Activated T-cell treated with anti-CD3 and anti-CD28 coated beads, Interleukin-2, amount 50 U/mL, for 72 hours (primary cell): ENCODE data around the gene TRUB2. TPM values are rescaled to one million over a fixed set of nuclear protein-coding genes. Genes with fewer than 3 reads are reported as not detected.
"Not testable (repeated sequence)": the region's sequence is repeated elsewhere in the genome, so short reads cannot be mapped to it uniquely, and the experiment has no call there.

ENCODE experiments used
- ATAC-seq, 2 donors: fragments of 150-1000 bp; cut with Tn5 transposase; replicated peaks in 1 of 2; 2 replicates each; pipeline ENCODE4 v1.10.0; 2021; ENCODE audit warnings: moderate library complexity in 2 of 2, mild to moderate bottlenecking in 1 of 2
- DNase-seq, 2 donors: peaks; one replicate each; pipeline ENCODE4 v3.0.0; 2021 to 2022; ENCODE audit warnings: mixed read lengths in 1 of 2
- H3K27ac Mint-ChIP-seq: one replicate; pipeline ENCODE4 v1.8.0; 2022; ENCODE audit warnings: mild to moderate bottlenecking, moderate library complexity, mixed read lengths
- H3K27me3 Mint-ChIP-seq: one replicate; pipeline ENCODE4 v1.8.0; 2022; ENCODE audit warnings: low read depth, mixed read lengths
- H3K36me3 Mint-ChIP-seq, 2 donors: one replicate each; pipeline ENCODE4 v1.8.0; 2022; ENCODE audit warnings: mixed read lengths in 2 of 2, mild to moderate bottlenecking in 1 of 2; ENCODE audit not compliant: insufficient read depth in 2 of 2
- H3K4me1 Mint-ChIP-seq: one replicate; pipeline ENCODE4 v1.8.0; 2022; ENCODE audit warnings: low read depth, mixed read lengths
- H3K4me3 Mint-ChIP-seq, 2 donors: one replicate each; pipeline ENCODE4 v1.8.0; 2022; ENCODE audit warnings: mild to moderate bottlenecking in 2 of 2, mixed read lengths in 2 of 2, moderate library complexity in 2 of 2
- H3K9me3 Mint-ChIP-seq, 2 donors: one replicate each; pipeline ENCODE4 v1.8.0; 2022; ENCODE audit warnings: mixed read lengths in 2 of 2
- total RNA-seq, 2 donors: library from RNA; stranded (reverse); gene quantifications; one replicate each; pipeline ENCODE4 v1.2.3, GENCODE V29; 2022

Gene TRUB2
- total RNA-seq, 2 donors from 2014 or later: 17.6 to 24.4 TPM

DNA sequence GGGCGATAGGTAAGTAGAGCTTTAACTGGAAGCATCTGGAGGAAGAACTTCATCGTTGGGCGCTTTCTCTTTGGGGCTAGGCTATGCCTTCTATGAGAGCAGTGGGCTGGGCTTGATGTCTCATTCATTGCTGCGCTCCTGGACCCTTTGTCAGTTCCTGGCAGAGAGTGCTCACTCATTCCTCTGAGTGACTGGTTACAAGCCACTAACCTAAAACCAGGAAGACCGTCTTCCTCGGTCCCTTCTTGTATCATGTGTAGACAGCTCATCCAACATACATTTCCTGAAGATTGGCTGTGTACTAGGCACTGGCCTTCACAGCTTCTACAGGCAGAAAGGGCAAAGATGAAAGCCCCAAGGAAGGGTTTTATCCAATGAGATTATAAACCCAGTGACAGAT lies 39.7 kb downstream of the TRUB2 start:
- no peak for ATAC-seq
- Mint-ChIP-seq H3K4me3 (no peak overlapping the region), H3K9me3 (no peaks in the 10 kb centered on the region), H3K36me3 (no peaks in the 10 kb centered on the region), H3K27ac (no peak overlapping the region), H3K27me3 (no peaks in the 10 kb centered on the region), H3K4me1 (peaks cover 19% of the 10 kb centered on the region)
- DNase-seq: no peak

DNA sequence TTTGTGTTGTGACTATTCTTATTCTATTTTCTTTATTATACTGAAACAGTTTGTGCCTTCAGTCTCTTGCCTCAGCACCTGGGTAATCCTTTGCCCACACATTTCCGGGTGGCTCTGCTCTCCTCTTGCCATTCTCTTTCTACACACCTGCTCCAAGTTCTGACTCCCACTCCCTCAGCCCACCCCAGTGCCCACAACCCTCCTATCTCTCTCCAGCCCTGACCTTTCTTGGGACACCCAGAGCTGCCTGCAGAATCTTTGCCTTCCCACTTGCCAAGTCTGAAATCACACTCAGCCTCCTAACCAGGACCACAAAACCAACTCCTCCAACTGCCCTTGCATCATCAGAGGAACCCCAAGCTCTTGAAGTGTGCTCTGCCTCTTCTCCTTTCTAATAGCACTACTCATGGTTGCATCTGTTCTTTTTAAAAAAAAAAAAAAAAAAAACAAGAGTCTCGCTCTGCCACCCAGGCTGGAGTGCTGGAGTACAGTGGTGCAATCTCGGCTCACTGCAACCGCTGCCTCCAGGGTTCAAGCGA lies 42.1 kb downstream of the TRUB2 start:
- Mint-ChIP-seq H3K36me3 (peaks cover 0 to 4% of the 10 kb centered on the region in 2 donors), H3K27me3 (no peaks in the 10 kb centered on the region), H3K27ac (no peak overlapping the region), H3K9me3 (no peaks in the 10 kb centered on the region), H3K4me3 (no peak overlapping the region), H3K4me1 (peaks cover 34% of the 10 kb centered on the region)
- ATAC-seq (no peak), DNase-seq (no peak)

DNA sequence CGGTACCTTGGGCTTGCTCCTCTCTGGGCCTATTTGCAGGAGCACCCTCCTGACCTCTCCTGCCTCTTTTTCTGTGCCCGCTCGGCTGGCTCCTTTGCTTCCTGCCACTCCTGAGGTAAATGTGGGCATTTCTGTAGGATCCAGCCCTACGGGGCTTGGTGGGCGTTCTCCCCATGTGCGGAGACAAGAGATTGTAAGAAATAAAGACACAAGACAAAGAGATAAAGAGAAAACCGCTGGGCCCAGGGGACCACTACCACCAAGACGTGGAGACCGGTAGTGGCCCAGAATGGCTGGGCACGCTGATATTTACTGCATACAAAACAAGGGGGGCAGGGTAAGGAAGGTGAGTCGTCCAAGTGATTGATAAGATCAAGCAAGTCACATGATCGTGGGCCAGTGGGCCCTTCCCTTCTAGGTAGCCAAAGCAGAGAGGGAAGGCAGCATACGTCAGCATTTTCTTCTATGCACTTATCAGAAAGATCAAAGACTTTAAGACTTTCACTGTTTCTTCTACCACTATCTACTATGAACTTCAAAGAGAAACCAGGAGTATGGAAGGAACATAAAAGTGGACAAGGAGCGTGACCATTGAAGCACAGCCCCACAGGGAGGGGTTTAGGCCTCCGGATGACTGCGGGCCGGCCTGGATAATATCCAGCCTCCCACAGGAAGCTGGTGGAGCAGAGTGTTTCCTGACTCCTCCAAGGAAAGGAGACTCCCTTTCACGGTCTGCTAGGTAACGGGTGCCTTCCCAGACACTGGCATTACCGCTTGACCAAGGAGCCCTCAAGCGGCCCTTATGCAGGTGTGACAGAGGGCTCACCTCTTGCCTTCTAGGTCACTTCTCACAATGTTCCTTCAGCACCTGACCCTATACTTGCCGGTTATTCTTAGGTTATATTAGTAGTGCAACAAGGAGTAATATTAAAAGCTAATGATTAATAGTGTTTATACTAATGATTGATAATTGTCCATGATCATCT lies 42.9 kb downstream of the TRUB2 start:
- not testable (repeated sequence) for H3K9me3 Mint-ChIP-seq, ATAC-seq, H3K4me3 Mint-ChIP-seq, H3K27me3 Mint-ChIP-seq, H3K36me3 Mint-ChIP-seq, DNase-seq, H3K27ac Mint-ChIP-seq
- H3K4me1 Mint-ChIP-seq: peaks cover 40% of the 10 kb centered on the region

DNA sequence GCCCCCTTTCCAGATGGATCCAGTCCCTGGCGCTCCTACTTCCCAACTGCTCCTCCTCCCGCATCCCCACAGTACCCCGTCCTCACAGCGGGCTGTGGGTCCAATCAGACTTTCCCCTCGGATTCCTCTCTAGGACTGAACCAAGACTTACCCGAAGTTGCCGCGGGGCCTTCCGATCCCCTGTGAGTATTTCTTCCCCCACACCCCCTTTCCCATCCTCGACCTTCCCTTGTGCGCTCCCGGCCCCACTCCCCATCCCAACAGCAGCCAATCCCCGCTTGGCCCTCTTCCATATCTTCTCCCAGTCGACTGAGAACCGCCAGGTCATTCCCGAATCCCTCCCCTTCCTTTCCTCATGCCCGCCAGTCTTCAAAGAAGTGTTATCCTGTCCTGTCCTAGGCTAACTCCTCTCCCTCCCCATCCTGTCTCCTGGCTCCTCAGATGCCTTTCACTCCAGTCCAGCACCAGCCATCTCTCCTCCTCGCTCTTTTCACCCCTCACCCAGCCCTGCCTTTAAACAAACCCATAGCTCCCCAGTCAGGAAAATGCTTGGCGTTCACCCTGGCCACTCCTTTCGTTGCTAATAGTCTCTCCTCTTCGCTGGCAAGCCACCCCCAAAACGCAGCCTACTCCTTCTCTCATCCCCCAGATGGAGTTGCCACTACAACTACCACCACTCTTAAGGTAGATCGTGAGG lies 45.5 kb downstream of the TRUB2 start:
- peaks cover 4% of the 10 kb centered on the region in 2 donors for H3K36me3 Mint-ChIP-seq
- H3K9me3 Mint-ChIP-seq: no peaks in the 10 kb centered on the region
- peak overlapping the region; percentile 95 for H3K27ac Mint-ChIP-seq
- no peaks in the 10 kb centered on the region for H3K27me3 Mint-ChIP-seq
- H3K4me1 Mint-ChIP-seq: peaks cover 46% of the 10 kb centered on the region
- peak overlapping the region; percentile 95 for H3K4me3 Mint-ChIP-seq
- no peak for ATAC-seq
- DNase-seq: peak; percentile 11 to 12

DNA sequence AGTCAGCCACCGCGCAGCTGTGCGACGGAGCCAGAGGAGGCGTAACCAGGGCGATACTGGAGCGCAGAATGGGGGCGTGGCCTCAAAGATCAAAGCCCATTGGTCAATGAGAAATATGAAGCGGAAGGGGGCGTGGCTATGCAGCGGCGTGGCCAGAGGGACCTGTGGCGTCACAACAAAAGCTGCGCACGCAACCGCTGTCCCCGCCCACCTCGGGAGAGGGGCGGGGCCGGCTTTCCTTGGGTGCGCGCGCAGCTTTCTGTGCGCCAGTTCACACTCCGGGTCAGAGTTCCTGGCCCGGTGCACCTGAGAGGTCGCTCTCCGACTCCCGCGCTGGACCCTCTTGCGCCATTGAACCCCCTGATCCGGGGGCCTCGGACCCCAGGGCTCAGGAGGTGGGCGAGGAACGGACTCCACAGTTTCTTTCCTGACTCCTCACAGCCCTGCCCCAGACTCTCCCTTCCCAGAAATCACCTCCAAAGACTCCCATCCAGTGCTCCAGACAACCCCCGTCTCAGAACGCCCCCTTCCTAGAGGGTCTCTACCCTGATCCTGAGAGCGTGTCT lies 46.2 kb downstream of the TRUB2 start, which contains the start of gene SWI5:
Gene SWI5 (plus strand): TSS at position 269 of the 566 bp plus-strand sequence.
- H3K4me3 Mint-ChIP-seq: peak within 1 kb of the TSS; percentile 95
- ATAC-seq: peak; percentile 97 to 98
- peak within 1 kb of the TSS; percentile 95 for H3K27ac Mint-ChIP-seq
- H3K27me3 Mint-ChIP-seq: no peaks in the 10 kb centered on the region
- H3K36me3 Mint-ChIP-seq: peaks cover 4% of the 10 kb centered on the region in 2 donors
- DNase-seq: peak; percentile 100
- peaks cover 46% of the 10 kb centered on the region for H3K4me1 Mint-ChIP-seq
- no peaks in the 10 kb centered on the region for H3K9me3 Mint-ChIP-seq

DNA sequence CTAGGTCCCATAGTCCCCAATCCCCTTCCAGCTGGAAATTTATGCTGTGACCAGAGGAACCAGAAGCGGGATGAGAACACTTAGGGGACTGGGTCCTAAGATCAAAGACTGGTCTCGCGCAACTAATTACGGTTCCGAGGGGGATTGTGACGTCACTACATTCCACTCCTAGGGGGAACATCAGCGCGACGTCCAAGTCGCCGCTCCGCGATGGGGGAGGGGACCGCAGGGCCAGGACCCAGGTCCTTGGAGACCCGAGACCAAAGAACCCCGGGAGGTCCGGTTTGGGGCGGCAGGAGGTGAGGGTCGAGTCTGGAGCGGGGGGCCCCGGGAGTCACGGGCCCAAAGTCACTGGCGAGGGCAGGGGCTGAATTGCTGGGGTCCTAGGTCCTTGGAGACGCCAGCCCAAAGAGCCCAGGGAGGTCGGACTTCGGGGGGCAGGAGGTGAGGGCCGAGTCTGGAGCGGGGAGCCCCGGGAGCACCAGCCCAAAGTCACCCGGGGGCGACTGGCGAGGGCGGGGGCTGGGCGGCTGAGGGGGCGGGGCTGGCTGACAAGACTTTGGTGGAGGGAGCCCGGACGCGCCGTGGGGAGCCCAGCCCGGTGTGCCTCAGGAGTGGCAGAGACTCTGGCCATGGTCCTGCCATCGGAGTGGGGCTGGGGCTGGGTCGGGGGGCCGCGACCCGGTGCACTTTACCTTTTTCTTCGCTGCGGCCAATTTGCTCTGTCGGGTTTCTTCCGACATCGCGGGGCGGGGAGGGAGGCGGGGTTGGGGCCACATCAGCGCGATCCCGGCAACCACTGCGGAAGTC lies 46.8 kb downstream of the TRUB2 start, which contains the start of gene GOLGA2:
Gene GOLGA2 (minus strand): TSS at position 810 of the 810 bp plus-strand sequence. CDS start 31 bp downstream, at position 779.
- ATAC-seq (peak; percentile 73 to 75), DNase-seq (no peak)
- Mint-ChIP-seq H3K4me1 (peaks cover 45% of the 10 kb centered on the region), H3K27me3 (no peaks in the 10 kb centered on the region), H3K36me3 (peaks cover 4% of the 10 kb centered on the region in 2 donors), H3K4me3 (peak within 1 kb of the TSS; percentile 95), H3K27ac (peak within 1 kb of the TSS; percentile 95), H3K9me3 (no peaks in the 10 kb centered on the region)

DNA sequence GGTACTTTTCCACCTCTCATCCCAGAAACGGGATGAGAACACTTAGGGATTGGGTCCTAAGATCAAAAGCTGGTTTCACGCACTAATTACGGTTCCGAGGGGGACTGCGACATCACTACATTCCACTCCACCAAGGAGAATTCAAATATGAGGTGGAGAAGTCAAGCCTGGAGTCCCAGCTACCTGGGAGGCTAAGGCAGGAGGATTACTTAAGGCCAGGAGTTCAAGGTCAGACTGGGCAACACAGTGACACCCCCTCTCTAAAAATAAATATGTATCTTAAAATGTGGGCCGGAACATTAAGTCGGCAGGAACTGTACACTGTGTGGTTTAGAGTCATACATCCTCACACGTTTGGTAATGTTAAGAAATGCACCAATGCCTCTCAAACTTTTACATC lies 48.0 kb downstream of the TRUB2 start:
- Mint-ChIP-seq H3K9me3 (no peaks in the 10 kb centered on the region), H3K27me3 (no peaks in the 10 kb centered on the region), H3K4me3 (peak overlapping the region; percentile 95), H3K4me1 (peaks cover 34% of the 10 kb centered on the region), H3K36me3 (peaks cover 4% of the 10 kb centered on the region in 2 donors), H3K27ac (peak overlapping the region; percentile 66)
- DNase-seq: no peak
- ATAC-seq: no peak

DNA sequence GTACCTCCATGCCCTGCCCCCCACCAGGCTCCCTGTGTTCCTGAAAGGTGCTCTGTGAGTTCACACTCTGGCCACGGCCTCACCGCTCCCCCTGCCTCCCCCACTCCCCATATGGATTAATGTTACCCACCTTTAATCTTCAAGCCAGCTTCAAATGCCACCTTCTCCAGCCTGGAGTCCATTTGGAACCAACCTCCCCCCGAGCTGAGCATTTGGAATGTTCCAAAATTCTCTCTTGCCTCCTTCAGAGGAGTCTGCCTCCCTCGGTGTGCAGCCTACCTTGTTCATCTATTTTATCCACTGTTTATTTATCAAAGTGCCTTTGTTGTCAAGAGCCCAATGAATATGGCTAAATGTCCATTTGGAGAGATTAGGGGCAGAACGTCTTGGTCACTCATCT lies 50.7 kb downstream of the TRUB2 start:
- no peaks in the 10 kb centered on the region for H3K9me3 Mint-ChIP-seq
- ATAC-seq: no peak
- H3K4me3 Mint-ChIP-seq: no peak overlapping the region
- no peak overlapping the region for H3K27ac Mint-ChIP-seq
- H3K4me1 Mint-ChIP-seq: peaks cover 17% of the 10 kb centered on the region
- H3K36me3 Mint-ChIP-seq: peaks cover 0 to 4% of the 10 kb centered on the region in 2 donors
- H3K27me3 Mint-ChIP-seq: no peaks in the 10 kb centered on the region
- DNase-seq: no peak

DNA sequence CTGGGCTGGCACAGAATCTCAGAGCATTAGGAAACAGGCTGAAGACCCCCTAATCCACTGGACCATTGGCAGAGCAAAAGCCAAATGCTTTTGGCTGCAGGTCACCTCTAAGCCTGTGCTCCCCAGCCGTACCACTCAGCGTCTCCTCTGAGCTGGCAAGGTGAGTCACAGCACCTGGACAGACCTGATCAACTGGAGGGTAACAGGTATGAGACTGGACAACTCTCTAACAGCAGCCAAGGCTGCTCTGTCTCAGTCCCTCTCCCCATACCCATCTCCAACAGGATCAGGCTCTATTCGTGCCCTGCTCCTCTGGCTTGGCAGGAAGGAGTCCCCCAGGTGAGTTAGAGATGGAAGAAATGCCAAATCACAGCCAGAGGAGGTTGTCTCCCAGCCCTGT lies 51.1 kb downstream of the TRUB2 start:
- H3K4me1 Mint-ChIP-seq: peaks cover 13% of the 10 kb centered on the region
- no peak overlapping the region for H3K4me3 Mint-ChIP-seq
- peaks cover 0 to 4% of the 10 kb centered on the region in 2 donors for H3K36me3 Mint-ChIP-seq
- H3K27ac Mint-ChIP-seq: no peak overlapping the region
- H3K9me3 Mint-ChIP-seq: no peaks in the 10 kb centered on the region
- no peak for ATAC-seq
- DNase-seq: no peak
- H3K27me3 Mint-ChIP-seq: no peaks in the 10 kb centered on the region

DNA sequence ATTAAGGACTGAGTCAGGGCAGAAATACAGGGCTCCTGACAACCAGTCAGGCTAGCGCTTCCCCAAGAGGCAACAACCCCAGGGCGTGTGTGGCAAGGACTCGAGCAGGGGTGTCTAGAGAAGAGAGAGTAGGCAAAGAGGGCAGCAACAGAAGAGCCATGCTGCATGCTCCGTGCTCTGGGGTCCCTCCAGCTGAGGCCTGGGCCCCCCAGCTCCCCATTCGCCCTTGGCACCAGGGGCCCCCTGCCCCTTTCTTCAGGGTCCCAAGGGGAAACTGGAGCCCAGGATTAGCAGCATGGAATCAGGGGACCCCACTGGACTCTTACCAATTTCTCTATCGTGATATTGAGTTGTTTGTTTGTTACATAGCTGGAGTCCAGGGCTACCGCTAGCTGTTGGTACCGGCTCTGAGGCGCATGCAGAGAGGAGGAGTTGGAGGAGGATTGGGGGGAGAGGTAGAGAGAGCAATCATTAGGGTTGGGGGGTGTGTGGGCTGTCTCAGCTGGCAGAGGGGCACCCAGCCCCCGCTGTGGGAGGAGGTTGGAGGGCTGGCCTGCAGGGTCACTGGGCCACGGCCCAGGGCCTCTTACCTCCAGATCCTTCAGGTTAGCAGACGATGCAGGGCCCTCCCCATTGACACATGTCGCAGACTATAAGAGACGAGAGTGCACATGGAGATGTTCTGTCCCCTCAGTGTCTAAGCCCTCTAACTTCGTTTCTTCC lies 55.2 kb downstream of the TRUB2 start:
- Mint-ChIP-seq H3K9me3 (no peaks in the 10 kb centered on the region), H3K4me1 (no peaks in the 10 kb centered on the region), H3K27ac (no peak overlapping the region), H3K27me3 (no peaks in the 10 kb centered on the region), H3K4me3 (no peak overlapping the region), H3K36me3 (no peaks in the 10 kb centered on the region)
- DNase-seq: no peak
- ATAC-seq: no peak

DNA sequence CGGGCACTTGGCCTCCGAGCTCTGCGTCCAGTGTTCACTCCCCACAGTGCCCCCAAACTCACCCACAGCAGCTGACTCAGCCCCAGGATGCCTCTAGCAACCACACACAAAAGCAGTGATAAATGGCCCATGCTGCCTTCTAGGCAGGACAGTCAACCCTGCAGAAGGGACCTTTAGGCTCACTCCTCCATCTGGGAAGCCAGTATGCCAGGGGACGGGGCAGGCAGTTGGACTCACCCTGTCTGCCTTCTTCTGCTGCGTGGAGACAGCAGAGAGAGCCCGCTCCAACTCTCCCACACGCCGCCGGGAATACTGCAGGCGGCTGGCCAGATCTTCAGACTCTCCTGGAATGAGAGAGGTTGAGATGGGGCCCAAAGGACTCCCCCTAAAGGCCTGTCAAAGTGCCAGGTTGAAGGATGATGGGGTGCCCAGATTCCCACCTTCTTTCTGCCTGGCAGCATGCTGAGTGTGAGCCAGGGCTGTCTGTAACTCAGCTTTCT lies 56.8 kb downstream of the TRUB2 start:
- Mint-ChIP-seq H3K4me3 (no peak overlapping the region), H3K9me3 (no peaks in the 10 kb centered on the region), H3K36me3 (peaks cover 0 to 3% of the 10 kb centered on the region in 2 donors), H3K27ac (no peak overlapping the region), H3K27me3 (no peaks in the 10 kb centered on the region), H3K4me1 (no peaks in the 10 kb centered on the region)
- DNase-seq (no peak), ATAC-seq (no peak)
